NOMO-1 treated with DMSO at 0.1 percent for 48 hours (cell line): Measurements from ENCODE around the gene AFTPH.
A peak's percentile ranks its signal among the peaks of the same experiment; 100 is the strongest.

ENCODE experiments used
- DNase-seq: peaks from one replicate; lab custom pipeline; 2025; ENCODE audit not compliant: unreplicated experiment; lab: John Stamatoyannopoulos, UW

The AFTPH gene

GRCh38 chr2:64582774-64583340 is 58.7 kb downstream of the AFTPH start:
- DNase-seq = no peak

- no peak for DNase-seq
These were observed 61.9 kb downstream of the AFTPH start for GRCh38 chr2:64586054-64586453.

DNA sequence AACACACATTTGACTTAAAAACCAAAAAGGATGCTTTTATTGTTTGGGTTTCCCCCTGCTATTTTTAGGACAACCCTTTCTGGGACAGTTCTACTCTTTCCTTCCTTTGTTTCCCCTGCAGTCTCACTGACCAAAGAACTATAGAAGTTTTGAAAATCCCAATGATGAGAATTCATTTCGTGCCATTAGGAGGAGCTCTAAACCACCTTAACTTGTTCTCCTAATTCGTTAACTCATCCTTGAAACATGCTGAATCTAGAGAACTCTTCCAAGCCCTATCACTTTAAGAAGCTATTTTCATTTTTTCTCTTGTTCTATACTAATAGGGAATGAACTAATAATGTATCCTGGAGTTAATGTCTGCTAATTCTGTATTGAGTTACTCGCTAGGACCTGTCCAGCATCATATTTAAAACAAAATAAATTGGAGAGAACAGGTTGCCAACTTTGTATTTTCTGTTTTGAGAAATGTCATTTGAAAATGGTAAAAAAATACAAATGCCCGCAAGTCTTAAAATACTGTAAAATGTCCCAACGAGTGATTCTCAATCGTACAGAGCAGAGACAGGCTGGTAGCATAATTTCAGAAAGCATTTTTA is 62.9 kb downstream of the AFTPH start:
- peak; percentile 81 for DNase-seq

DNA sequence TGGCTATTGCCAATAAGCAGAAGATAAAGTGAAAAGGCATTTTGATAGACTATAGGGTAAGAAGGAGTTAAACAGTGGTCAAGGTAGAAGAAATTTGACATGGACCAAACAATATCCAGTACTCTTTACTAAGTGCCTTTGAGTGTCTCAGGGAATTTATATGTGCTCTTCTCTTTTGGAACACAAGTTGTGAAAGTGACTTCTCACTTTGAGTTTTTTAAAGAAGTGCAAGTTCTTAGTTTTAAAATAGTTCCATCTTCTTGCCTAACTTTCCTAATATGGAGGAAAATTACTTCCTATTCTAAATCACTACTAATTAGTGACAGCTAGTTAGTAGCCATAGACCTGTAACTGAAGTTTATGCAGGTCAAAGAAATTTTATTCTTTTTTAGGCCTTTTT is 63.4 kb downstream of the AFTPH start:
- peak; percentile 90 for DNase-seq

DNA sequence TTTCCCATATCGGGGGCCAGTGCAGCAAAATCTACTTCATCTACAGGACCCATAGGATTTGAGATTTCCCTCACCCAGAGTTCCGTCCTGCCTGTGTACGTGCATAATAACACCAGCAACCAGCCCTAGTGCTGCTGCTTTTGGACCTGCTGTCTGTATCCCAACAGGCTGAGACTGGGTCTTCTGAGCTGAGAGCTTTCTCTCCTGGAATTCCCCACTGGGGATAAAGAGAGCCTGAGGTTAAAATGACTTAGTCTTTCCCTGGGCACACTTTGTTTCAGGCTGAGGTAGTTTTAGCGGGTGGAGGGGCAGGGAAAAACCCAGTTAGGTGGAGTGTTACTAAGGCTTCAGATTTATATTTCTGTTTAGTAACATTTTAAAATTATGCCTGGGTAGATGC is 67.1 kb downstream of the AFTPH start:
- DNase-seq = no peak

DNA sequence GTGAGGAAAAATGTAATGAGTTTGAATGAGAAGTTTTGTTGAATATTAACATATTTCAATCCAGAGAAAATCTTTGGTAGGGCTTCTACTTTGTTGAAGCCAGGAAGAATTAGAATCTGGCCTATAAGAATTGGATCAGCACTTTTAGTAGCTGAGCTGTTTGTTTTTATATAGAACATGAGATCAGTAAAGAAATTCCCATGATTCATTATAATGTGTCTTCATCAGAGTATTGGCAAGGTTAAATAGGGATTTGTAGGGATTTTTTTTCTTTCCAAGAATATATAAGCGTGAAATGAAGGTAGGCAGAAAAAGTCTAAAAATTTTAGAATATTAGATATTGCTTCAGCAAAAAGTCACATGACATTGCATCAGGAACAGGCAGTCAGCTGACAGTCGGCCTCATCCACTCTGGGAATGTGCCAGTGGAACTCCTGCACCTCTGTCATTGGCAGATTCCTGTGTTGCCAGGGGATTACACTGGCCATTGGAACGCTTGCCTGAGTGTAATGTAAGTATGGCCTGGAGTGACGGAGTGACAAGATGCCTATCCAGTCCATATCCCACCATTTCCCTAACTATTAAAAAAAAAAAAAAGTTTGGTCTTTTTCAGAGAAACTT is 69.0 kb downstream of the AFTPH start:
- no peak for DNase-seq

DNA sequence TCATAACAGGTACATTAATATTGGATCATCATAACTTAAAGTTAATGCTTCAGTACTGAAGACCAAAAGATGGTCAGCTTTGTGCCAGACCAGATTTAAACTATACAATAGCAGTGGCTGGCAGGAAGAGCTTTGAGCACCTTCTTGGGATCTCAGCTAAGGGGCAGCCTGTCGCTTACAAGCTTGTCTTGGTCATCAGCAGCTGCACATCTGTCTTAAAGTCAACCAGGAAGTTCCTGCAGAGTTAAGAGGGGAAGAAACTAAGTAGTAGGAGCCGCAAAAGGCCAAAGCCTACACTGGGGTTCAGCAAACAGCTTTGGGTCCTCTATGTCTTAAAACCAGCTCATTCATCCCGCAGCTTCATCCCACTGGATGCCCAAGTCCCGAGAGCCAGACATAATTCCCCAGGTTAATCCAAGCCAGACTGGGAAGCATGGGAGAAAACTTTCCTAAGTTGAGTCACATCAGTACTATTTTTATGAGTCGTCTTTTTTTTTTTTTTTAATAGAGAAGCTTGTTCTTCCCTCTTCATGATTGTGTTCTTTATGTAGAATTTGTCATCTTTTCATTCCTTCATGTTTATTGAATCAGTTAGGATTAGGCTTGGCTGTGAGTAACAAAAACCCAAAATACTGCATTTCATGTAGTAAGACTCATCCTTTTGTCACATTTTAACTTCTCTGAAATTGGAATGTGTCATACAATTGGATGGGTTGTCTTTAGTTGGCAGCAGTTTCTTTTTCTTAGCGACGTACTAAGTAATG is 70.3 kb downstream of the AFTPH start:
- DNase-seq = peak; percentile 14

DNA sequence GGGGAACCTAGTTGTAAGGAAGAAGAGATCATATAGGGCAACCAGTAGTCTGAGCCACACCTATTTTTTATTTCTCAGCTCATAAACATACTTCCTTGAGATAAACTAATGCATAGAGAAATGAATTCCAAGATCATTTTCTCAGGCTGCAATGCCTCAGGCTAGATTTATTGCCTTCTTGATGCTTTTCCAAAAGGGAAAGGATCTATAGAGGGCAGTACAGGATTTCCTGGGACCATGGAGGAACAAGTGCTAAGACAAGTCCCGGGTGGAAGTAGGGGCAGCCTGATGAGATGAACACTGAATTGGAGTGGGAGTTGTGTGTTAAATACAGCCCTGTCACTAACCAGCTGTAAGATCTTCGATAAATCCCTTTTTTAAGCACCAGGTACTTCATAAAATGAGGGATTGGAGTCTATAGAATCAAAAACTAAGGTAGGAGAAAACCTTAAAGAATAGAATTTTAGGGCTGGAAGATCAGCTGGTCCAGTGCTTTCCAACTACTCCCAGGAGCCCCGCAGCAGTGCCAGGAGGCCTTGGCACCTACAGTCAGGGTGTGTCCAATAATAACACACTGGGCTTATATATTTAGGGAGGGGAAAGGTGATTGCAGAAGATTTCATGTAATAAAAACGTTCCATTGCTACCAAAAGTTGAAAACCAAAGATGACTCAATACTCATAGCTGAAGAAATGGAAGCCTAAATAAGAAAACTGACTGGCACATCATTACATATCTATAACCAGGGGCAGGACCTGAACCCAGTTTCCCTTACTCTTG is 71.5 kb downstream of the AFTPH start:
- DNase-seq = no peak

- no peak for DNase-seq
These were observed 74.1 kb downstream of the AFTPH start for GRCh38 chr2:64598226-64598625.

DNA sequence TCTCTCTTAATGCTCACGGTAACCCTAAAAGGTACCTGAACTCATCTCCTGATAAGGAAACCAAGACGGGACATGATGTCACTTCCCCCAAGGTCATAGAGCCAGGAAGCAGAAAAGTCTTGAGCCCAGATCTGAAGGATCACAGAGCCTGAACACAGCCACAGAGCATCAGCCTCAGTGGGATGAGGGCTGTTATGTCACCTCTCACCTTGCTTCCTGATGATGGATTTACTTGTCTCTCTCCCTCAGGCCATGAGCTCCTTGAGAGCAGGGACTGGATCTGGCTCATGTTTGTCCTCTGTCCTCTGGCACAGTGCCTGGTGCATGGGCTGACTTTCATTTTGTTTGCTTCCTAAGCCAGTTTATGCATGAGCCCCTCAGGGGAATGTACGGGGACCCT is 75.3 kb downstream of the AFTPH start:
- DNase-seq = no peak

DNA sequence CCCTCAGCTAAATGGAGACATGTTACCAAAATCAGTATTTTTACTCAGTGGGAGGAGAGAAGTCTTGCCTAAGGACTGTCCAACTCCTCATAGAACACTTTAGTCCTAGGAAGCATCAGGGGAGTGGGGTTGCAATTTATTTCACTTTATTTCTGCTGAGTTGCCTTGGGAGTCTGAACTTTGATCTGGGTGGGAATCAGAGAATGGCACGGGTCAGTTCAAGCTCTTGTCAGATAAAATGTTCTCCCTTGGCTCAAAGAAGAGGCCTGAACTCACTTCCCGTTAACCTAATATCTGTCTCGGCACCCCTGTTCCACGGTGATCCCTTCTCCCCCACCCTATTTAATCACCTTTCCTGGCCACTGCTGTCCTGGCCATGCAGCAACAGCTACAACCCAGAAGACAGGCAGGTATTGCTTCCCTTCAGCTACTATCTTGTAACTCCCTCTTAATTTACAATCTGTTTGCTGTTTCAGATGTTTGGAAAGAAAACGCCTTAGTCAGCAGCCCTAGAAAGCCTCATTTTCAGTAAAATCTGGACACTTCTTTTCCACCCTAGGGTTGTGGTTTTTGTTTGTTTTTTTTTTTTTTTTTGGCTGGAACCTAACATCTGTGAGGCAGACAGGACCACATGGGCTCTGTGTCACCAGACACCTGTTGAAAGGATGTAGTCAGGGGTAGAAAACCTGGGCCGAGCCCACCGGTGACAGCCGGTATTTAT is 77.1 kb downstream of the AFTPH start:
- no peak for DNase-seq

GRCh38 chr2:64601785-64602391 is 77.8 kb downstream of the AFTPH start:
- no peak for DNase-seq

DNA sequence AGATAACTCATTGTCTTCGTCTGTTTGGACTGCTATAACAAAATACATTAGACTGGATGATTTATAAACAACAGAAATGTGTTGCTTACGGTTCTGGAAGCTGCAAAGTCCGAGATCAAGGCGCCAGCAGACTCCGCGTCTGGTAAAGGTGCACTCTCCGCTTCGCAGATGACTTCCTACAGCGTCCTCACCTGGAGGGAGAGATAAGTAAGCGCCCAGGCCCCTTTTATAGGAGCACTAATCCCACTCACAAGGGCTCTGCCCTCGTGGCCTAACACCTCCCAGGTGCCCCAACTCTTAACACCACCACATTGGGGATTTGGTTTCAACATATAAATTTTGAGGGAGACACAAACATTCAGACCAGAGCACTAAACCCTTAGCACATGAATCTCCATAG is 78.3 kb downstream of the AFTPH start:
- DNase-seq = no peak

DNA sequence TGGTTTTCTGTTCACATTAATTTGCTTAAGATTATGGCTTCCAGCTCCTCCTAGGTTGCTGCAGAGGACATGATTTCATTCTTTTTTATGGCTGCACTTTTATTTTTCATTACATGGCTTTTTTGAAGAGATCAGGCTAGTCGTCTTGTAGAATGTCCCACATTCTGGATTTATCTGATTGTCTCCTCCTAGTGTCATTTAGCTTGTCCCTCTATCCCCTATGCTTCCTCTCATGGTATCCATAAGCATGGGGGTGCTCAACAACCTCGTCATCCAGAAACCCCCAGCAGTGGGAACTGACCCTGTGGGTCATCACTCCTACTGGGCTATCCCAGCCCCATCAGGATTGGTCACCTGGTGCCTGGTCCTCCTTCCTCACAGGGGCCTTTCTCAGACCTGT is 80.0 kb downstream of the AFTPH start:
- no peak for DNase-seq

DNA sequence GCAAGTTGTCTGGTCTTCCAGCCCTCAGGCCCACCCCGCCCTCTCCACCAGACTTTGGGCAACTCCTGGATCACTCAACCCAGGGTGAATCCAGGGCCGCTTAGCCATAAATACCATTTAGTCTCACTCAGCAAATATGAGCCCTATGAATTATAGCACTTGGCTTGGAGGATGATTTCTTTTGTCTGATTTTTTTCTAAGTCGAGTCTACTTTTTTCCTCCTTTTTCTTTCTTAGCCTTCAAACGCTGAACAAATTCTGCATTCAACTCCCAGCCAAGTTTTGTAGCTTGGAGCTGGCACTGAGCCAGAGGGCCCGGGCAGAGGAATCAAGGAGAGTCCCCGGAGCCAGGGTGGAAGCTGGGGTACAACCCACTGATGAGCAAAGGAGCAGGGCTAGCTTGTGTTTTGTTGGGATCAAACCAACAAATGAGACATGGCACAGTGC is 80.9 kb downstream of the AFTPH start:
- DNase-seq = no peak

DNA sequence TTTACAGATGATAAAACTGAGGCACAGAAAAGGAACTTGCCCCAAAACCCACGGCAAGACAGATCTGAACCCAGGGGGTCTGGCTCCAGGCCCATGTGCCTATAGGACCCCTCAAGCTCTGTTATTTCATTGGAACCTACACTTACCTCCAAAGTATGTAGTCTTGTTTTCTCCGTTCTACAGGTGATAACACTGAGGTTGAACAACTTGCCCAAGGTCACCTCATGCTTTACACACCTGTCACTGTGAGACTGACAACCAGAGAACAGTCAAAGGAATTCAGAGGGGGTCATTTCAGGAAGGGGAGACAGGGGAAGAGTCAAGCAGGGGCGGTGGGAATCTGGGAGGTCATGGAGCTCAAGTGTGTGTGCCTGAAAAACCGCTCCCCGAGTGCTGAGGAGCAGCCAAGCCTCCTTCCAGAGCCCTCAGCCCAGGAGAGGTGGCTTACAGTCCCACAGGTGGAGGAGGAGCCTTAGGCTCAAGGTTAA is 81.9 kb downstream of the AFTPH start:
- DNase-seq = no peak

- DNase-seq = peak; percentile 96
These were observed 82.6 kb downstream of the AFTPH start for GRCh38 chr2:64606479-64607363.

- no peak for DNase-seq
These were observed 83.5 kb downstream of the AFTPH start for GRCh38 chr2:64607381-64608304.
